Stomach (tissue), 4 donors: ENCODE measurements around the gene EIF4EBP2.

Experiments used
- EP300 ChIP-seq: sonication (generic); formaldehyde crosslinking; IDR thresholded peaks from one replicate; pipeline ENCODE4 v1.6.1; 2017; ENCODE audit warnings: antibody characterized with exemption
- TF ChIP-seq, protein P1 (sequence below), 7 experiments: fragments of 450-650 bp in 4 of 7; fragments of 200-600 bp in 3 of 7; sonication (generic) in 3 of 7; IDR thresholded peaks; one replicate each; pipeline ENCODE4 v1.5.1; 2016 to 2019; ENCODE audit warnings: antibody characterized with exemption in 7 of 7, control low read depth in 2 of 7, mild to moderate bottlenecking in 1 of 7

DNA sequence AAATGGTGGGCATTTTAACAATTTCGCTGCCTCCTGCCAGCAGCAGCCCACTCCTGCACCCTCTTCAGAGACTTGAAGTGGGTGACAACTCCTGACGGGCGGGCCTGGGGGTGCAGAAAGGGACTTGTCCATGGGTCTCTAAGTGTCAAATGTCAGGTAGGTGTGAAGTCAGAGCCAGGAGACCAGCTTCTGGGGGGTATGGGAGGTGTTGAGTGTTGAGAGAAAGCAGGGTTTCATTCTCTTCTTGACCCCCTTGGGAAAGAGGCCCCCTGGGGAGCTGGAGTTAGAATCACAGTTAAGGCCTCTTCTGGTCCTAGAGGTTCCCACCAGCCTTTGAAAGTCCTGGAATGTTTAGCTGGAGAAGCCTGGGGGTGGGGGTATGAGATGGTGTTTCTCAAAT, 63.0 kb downstream of the EIF4EBP2 start:
- TF ChIP-seq EP300: no peak
- TF ChIP-seq, protein P1, sequence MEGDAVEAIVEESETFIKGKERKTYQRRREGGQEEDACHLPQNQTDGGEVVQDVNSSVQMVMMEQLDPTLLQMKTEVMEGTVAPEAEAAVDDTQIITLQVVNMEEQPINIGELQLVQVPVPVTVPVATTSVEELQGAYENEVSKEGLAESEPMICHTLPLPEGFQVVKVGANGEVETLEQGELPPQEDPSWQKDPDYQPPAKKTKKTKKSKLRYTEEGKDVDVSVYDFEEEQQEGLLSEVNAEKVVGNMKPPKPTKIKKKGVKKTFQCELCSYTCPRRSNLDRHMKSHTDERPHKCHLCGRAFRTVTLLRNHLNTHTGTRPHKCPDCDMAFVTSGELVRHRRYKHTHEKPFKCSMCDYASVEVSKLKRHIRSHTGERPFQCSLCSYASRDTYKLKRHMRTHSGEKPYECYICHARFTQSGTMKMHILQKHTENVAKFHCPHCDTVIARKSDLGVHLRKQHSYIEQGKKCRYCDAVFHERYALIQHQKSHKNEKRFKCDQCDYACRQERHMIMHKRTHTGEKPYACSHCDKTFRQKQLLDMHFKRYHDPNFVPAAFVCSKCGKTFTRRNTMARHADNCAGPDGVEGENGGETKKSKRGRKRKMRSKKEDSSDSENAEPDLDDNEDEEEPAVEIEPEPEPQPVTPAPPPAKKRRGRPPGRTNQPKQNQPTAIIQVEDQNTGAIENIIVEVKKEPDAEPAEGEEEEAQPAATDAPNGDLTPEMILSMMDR (IDR thresholded peaks at IDR 0.05): no peak
